T-helper 2 cell treated with Interferon-gamma antibody and Interleukin-4, amounts not matched to agents 100 ng/mL and 5 ng/mL, for 36 hours (primary cell): ENCODE results near the gene AGO3. TPM values are rescaled to one million over a fixed set of nuclear protein-coding genes. Genes with fewer than 3 reads are reported as not detected.

Experiments
- intact Hi-C: fragments of 100-400 bp; cut with micrococcal nuclease; formaldehyde crosslinking; loops from one replicate; pipeline ENCODE4 v1.15.1; 2023
- total RNA-seq: library from RNA; stranded (reverse); gene quantifications from 2 replicates; pipeline ENCODE4 v1.2.3, GENCODE V29; 2022

The AGO3 gene
- total RNA-seq, 1 donor from 2014 or later, result 24.7 TPM

DNA sequence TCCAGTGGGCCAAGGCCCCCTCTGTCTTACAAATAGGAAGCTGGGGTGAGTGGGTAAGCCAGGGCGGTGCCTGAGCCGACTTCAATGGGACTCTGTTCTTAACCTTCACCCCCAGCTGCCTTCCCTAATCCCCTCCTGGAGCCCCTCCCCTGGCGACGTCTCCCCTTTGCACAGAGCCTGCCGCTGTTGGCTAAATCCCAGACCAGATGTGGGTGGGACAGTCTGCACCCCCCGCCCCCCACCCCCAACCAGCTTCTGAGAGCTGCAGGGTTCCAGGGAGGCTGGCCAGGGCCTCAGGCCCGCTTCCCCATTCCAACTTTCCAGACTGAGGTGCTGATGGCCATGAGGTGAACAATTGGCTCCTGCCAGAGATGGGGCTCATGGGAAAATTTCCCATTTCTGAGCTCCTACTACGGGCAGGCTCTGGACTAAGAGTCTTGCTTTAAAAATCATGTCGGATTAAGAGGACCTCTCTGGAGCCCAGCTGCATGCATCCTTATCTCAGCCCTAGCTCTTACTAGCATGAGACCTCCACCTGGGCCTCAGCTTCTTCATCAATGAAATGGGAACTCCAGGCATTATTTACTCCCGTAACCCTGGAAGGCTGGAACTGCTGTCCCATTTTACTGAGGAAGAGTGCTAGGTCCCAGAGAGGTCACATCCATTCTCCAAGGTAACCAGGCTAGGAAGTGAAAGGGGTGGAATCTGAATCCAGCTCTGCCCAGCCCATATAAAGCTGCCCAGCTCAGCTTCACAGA, 187.7 kb downstream of the AGO3 start:
- intact Hi-C loops, result no loop called here

DNA sequence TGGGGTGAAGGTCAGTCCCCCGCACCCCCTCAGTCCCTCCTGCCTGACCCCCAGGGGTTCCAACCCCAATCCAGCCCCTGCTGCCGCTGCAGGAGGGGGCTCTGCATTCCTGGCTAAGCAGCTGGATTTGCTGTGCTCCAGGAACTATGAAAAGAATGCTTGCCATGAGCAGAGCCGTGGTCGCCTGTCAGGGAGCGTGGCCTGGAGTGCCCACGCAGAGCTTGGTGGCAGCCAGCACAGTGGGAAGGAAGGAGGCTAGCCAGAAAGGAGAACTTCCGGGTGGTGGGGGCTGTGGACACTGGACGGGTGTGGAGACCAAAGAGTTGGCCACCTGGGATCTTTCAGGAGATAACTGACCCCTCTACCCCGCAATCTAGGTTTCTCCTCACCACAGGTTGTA, 188.6 kb downstream of the AGO3 start:
- intact Hi-C loops, result no loop called here

Other genes with a start within 250 kb of the AGO3 start
- 15.8 and 16.5 TPM in 2 replicates for gene C1orf216, start 212.2 kb upstream of the AGO3 start, total RNA-seq
- 70.3 and 75.8 TPM in 2 replicates for gene CLSPN, start 161.1 kb upstream of the AGO3 start, total RNA-seq
- gene AGO4, start 123.1 kb upstream of the AGO3 start, total RNA-seq, result 9.9 and 11.7 TPM in 2 replicates
- gene AGO1, start 47.9 kb upstream of the AGO3 start, total RNA-seq, result 23.2 and 23.9 TPM in 2 replicates
- gene TEKT2, start 153.0 kb downstream of the AGO3 start, total RNA-seq, result not detected in 2 replicates
- gene ADPRS, start 157.8 kb downstream of the AGO3 start, total RNA-seq, result 22.5 and 25.6 TPM in 2 replicates
- gene COL8A2, start 194.1 kb downstream of the AGO3 start, total RNA-seq, result not detected in 2 replicates
- 61.7 and 63.6 TPM in 2 replicates for gene TRAPPC3, start 218.4 kb downstream of the AGO3 start, total RNA-seq
- 212 TPM in 2 replicates for gene MAP7D1, start 225.1 kb downstream of the AGO3 start, total RNA-seq